Activated naive CD4-positive, alpha-beta T cell (primary cell): ENCODE results near the gene PRND.
"Not testable (repeated sequence)": the region's sequence is repeated elsewhere in the genome, so short reads cannot be mapped to it uniquely, and the experiment has no call there.

Experiments used
- DNase-seq, 4 experiments: peaks; one replicate each; lab custom pipeline; 2025; lab: John Stamatoyannopoulos, UW

PRND gene

DNA sequence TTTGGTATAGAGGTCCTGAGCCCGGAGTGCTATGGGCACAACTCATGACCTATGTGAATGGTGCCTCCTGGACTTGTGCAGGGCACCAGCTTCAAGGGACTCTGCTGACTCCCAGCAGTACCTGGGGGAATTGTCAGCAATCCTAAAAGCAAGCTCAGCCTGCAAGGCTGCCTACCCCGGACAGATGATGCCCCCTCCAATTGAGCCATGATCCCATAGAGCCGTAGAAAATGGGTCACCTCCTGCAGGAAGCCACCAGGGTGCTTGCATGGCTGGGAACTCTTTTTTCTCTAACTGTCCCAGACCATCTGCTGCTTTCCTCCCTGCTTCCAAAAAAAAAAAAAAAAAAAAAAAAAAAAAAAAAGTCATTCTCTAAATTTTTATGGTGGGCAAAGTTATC, 12.9 kb upstream of the PRND start:
- DNase-seq: no peak

DNA sequence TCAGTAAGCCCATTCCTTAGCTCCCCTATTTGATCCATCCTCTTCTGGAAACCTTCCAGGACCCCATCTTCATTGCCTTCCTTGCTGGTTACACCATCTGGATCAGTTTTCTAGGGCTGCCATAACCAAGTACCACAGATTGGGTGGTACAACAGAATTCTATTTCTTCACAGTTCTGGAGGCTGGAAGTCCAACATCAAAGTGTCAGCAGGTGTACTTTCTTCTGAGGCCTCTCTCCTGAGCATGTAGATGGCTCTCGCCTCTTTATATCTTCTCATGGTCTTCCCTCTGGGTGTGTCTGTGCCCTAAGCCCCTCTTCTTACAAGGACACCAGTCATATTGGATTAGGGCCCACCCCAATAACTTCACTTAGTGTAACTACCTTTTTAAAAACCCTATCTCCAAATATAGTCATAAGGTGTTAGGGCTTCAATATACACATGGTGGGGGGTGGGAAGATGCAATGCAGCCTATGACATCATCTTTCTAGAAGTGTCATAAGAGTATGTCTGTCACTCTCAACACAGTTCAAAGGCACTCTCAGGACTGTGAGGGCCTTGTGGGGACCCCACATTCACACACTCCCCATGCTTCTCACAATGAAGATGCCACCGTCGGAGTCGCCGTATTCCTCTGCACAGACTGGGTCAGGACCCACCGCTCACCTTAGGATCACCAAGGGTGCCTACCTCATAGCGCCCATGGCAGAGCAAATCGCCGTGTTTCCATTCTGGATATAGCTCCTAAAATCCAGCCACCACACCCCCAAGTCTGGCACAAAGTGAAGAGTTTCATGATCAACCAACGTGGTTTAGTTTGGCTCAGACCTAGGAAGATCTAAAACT, 12.2 kb upstream of the PRND start:
- no peak for DNase-seq

DNA sequence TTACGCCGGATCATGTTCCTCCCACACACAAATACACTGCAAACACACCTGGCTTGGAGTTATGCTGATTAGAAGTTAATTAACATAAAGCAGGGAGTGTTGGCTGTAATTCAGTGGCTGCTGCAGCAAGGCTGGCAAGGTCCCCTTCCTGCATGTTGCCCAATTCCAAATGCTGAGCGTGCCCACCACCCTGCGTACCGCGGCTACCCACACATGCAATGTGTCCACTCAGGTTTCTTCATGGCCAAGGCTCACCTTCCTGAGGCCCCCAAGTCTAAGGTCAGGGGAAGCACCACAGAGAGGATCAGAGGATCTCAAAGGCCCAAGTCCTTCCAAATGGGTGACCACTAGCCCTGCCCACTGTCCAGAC, 11.6 kb upstream of the PRND start:
- DNase-seq: no peak

DNA sequence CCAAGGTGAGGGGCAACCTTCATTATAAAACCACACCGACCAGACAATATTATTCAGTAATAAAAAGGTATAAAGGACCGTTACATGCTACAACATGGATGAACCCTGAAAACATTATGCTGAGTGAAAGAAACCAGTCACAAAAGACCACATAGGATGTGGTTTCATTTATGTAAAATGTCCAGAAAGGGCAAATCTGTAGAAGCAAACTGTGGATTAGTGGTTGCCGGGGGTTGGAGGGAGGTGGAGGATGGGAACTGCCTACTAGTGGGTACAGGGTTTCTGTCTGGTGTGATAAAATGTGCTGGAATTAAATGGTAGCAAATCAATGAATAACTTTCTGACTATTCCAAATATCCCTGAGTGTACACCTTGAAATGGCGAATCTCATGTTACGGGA, 10.2 kb upstream of the PRND start:
- no peak for DNase-seq

DNA sequence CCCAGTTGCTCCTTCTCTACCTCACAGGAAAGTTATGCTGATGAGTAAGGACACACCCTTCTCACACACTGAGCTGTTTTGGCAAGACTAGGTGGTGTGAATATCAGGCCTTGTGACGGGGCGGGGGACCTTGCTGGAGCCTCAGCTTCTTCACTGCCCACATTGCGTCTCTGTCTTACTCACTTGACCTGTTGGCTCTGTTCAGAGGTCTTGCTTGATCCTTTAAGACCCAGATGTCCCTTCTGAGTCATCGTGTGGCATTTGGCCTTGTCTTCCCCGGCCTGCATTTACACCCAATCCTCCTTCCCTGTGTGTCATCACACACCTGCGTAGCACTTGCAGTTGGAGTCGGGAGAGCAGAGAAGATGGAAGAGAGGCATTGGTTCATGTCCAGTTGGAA, 8.3 kb upstream of the PRND start:
- DNase-seq: no peak

DNA sequence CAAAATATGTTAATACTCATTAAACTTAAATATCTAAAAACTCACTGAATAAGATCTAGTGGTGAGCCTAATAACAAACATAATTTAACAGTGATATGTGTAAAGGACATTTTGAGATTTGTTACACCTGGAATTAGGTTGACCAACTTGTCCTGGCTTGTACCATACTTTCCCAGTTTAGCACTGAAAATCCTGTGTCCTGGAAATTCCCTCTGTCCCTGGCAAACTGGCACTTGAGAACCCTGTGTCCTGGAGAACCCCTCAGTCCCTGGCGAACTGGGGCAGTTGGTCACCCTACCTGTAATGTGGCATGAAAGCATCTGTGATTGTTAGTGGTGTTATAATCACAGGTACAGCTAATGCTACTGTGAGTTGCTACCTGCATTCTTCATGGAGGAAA, 6.9 kb upstream of the PRND start:
- DNase-seq: no peak

DNA sequence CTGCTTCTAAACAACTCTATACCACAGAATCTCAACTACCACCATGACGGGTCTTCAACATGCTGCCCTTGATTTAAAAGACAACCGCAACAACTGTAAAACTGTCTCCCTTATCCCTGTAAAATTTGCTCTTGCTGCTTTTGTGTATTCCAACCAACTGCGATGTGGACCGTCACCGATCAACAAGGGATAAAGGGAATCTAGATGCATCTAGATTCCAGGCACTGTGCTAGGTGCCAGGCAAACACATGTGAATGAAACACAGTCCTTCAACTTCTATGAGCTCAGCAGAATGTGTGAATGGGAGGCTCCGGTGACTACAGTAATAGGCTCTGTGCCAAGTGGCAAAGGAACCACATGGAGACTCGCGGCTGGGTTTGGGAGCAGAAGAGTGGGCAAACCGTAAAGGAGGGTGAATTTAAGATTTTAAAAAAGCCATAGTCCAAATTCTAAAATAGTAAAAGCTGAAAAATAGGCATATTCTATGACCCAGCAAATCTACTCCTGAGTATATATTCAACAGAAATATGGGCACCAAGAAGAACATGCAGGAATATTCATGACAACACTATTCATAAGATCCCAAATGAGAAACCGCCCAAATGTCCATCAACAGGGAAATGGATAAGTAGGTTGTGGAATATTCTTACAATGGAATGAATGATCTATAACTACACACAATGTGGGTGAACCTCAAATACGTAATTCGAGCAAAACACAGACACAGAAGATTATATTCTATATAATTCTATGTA, 3.7 kb upstream of the PRND start:
- DNase-seq: no peak

DNA sequence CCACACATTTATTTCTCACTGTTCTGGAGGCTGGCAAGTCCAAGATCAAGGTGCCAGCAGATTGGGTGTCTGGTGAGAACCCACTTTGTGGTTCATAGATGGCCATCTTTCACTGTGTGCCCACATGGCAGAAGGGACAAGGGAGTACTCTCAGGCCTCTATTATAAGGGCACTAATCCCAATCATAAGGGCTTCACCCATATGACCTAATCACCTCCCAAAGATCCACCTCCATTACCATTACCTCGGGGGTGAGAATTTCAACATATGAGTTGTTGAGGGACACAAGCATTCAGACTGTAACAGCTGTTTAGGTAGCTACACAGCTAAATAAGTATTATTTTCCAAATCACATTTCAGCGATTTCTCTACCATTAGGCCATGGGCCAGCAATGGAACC, 2.5 kb upstream of the PRND start:
- no peak for DNase-seq

DNA sequence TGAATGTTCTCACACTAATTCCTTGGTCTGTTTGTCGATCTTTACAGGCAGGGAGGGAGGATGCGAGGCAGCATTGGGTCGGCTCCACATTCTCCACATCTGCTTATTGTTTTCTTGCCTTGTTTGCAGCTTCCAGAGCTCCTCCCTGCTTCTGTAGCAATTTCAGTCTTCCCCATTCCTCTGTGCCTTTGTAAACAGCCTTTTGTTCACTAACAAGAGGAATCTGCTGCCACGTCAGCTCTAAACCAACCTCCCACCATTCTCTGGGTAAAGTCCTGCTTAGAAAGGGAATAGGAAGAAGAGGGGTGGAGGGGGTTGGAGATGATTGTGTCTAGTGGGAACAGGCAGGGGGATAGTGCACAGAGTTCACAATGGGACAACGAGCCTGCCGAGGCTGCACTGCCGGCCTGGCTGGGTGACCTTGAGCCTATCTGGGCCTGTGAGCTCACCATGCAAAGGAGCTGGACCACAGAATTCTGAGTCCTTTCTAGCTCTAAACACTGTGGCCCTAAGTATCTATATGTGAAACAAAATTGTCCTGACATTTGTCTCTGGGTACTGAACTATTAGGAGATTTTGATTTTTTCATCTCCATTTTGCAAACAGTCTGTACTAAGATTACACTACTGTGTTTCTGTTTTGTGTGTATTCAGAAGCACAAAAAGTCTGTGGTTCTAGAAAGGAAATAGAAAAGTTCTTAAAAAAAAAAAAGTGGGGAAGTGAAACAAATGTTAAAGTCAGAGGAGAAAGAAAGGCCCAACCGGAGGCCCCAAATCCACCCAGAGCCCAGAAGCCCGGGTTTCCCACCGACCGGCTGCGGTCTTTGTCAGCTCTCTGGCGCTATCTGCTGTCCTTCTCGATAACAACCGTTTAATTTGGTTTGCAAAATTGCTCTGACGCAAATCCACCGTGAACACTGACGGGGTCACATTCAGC, 1.4 kb upstream of the PRND start:
- peak; percentile 16 to 50 (median 22) for DNase-seq

DNA sequence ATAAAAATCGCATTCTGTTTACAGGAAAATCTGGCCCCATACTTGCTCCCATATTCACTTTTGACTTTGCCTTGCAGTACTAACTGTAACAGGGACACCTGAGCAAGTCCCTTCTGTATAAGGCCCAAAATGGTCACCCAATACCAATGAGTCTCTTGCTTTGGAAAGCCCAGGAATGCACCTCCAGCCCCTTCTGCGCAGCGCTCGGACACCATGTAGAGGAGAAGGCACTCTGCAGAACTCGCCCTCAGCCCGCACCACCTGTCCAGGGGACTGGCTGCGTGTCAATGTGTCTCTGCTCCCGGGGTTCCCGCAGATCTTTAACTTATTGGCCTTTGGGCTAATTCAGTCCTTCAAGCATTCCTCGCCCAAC, 746 bp upstream of the PRND start:
- DNase-seq: no peak

DNA sequence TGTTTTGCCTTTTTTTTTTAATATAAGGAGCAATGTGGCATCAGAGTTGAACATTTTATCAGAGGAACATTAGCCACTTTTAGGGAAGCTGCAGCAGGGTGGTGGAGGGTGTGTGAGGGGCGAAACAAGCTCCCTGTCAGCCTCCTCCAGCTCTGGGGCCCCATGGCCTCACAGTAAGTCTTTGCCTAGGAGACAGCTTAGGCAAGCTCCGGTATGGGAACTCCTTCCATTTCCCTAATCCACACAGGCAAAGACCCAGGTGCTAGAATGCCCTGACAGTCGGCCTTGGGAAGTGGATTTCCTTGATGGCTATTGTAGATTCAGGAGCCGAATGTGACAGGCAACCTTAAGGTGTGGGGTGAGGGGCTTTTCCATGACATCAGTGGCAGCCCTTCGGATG, 862 bp downstream of the PRND start:
- DNase-seq: no peak

DNA sequence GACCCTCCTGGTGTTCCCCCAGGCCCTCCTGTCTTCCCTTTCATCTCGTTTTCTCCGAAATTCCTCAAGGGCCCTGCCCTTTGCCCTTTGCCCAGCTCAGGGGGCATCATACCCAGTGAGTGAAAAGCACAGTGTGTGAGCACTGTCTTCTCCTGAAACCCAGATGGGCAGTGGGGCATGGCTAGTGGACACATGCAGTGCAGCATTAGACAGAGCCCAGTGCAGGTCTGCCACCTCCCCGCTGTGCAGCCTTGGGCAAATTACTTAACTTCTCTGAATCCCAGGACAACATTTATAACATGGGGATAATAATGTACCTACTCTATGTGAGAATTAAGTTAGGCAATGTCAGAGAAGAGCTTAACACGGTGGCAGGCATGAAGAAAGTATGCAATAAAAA, 1.3 kb downstream of the PRND start:
- DNase-seq: no peak

DNA sequence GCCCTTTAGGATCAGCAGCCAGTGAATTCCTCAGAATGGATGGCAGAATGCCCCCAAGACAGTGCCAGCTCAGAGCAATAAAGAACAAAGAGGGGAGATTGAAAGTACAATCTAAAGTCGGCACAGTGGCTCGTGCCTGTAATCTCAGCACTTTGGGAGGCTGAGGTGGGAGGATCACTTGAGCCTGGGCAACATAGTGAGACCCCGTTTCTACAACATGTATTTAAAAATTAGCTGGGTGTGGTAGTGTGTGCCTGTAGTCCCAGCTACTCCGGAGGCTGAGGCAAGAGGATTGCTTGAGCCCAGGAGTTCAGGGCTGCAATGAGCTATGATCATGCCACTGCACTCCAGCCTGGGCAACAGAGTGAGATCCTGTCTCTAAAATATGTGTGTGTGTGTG, 1.8 kb downstream of the PRND start:
- DNase-seq: not testable (repeated sequence)

DNA sequence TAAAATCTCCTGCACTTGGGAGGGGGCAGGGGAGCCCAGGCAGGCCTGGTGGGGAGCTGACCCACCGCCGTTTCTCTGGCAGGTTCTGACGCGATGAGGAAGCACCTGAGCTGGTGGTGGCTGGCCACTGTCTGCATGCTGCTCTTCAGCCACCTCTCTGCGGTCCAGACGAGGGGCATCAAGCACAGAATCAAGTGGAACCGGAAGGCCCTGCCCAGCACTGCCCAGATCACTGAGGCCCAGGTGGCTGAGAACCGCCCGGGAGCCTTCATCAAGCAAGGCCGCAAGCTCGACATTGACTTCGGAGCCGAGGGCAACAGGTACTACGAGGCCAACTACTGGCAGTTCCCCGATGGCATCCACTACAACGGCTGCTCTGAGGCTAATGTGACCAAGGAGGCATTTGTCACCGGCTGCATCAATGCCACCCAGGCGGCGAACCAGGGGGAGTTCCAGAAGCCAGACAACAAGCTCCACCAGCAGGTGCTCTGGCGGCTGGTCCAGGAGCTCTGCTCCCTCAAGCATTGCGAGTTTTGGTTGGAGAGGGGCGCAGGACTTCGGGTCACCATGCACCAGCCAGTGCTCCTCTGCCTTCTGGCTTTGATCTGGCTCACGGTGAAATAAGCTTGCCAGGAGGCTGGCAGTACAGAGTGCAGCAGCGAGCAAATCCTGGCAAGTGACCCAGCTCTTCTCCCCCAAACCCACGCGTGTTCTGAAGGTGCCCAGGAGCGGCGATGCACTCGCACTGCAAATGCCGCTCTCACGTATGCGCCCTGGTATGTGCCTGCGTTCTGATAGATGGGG, 3.0 kb downstream of the PRND start:
- DNase-seq: no peak

DNA sequence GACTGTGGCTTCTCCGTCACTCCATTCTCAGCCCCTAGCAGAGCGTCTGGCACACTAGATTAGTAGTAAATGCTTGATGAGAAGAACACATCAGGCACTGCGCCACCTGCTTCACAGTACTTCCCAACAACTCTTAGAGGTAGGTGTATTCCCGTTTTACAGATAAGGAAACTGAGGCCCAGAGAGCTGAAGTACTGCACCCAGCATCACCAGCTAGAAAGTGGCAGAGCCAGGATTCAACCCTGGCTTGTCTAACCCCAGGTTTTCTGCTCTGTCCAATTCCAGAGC, 3.5 kb downstream of the PRND start:
- DNase-seq: no peak

DNA sequence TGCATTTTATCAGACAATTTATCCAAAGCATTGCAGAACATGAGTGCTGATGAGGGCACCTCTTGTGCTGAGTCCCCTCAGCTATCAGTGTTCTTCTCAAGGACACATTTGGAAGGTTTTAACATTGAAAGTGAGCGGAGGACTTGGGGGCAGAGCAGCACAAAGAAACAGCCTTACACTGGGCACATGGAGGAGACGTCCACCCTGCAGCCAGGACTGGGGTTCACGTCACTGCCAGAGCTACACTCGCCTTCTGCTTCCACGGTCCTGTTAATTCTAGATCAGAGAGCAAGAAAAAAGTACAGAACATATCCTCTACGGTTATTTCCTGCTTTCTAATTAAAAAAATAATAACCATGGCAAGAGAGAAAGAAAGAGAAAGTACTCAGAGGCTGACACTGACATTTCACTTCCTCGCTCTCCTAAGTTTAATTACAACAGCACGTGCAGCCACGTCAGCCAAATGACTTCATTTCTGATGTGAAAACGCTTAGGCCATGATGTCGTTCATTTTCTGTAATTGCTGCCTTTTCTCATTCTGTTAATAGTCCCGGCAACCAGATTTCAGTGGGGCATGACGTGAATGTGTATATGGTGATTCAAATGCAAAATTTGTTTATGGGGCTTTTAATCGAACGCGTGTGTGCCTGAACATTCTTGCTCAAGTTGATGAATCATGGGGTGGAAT, 5.1 kb downstream of the PRND start:
- peak in 1 of 4 experiments; percentile 2 for DNase-seq

DNA sequence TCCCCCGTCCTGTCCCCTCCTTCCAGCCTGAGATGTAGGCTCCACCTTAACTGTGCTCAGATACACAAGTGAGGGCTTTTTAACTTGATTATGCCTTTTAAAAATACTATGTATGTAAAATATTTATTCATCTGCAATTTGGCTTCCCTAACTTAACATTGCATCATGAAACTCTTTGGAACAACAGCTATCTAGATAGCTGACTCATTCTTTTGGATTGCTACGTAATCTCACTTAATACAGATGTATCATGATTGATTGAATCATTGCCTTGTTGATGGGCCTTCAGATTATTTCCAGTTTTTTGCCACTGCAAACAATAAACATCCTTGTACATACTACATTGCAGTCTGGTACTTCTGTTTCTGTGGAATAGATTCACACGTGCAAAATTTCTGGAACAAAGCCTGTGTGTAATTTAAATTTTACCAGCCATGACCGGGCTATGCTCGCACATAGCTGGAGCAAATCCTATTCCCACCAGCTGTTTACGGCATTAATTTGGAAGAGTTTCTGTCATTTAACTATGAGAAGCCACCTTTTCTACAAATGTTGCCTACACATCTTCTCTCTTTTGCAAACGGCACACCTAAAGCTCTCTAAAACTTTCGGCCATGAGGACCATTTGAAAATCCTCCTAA, 6.5 kb downstream of the PRND start:
- DNase-seq: no peak

DNA sequence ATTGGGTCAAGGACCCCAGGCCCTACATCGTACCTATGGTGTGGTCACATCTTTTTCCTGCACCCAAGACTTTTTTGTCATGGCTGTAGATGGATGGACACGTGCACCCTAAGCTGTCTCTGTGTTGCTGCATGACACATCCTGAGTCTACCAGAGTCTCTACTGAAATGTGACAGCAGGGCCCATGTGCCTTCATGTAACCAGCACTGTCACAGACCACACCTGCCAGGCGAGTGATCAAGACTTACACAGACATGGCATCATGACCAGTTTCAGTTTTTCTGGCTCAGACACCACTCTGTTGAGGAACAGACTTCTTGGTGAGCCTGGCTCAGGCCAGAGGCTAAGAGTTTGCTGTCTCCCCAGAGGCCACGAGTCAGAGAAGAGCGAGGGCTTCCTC, 7.6 kb downstream of the PRND start:
- no peak for DNase-seq

DNA sequence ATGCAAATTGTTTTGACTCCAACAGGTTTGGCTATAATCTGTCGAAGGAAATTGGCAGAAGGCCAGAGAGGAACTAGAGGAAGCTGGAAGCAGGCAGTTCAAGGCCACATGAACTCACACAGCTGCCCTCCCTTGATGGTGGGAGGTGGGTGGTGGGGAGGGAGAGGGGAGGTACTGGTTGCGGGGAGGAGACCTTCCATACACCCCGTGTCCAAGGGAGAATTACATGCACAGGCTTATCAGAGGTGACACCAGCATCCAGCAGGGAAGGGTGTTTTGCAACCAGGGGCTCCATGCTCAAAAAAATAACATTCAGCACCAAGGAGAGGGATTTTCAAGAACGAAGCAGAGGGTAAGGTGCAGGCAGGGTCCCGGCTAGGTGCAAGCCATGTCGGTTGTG, 9.1 kb downstream of the PRND start:
- DNase-seq: no peak

DNA sequence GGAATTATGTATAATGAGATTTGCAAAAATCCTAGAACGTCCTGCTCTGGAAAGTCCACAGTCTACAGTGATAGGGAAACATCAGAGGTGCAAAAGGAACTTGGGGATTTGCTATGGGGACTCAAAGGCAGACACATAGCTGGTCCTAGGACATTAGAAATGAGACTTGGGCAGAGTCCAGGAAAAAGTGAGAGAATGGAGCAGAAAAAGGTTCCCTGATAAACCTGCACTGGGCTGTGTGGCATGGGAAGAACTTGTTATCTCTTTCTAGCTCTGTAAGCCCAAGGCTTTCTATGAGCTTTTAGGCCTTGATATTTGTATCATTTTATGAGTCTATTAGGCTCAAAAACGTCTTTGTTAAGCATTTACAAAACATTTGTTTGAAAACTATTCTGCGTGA, 15.2 kb downstream of the PRND start:
- DNase-seq: no peak
